TTC549 (cell line): ENCODE results near the gene SPG11.
"Not testable (repeated sequence)": the region's sequence is repeated elsewhere in the genome, so short reads cannot be mapped to it uniquely, and the experiment has no call there.

Experiments
- FAIRE-seq: peaks from 2 replicates; lab custom pipeline; 2012; peaks lifted over from hg19 to GRCh38; lab: Jason Lieb, UNC

SPG11 gene

GRCh38 chr15:44673639-44674038 lies 10.2 kb upstream of the SPG11 start:
- FAIRE-seq, result no peak

GRCh38 chr15:44670087-44670950 lies 6.9 kb upstream of the SPG11 start:
- FAIRE-seq, result no peak

- no peak for FAIRE-seq
Measured at GRCh38 chr15:44668921-44669320, 5.5 kb upstream of the SPG11 start.

- no peak for FAIRE-seq
Measured at GRCh38 chr15:44667039-44667360, 3.5 kb upstream of the SPG11 start.

- no peak for FAIRE-seq
Measured at GRCh38 chr15:44666210-44667038, 3.0 kb upstream of the SPG11 start.

- no peak for FAIRE-seq
Measured at GRCh38 chr15:44662478-44663409, 718 bp downstream of the SPG11 start.

- FAIRE-seq, result no peak
Measured at GRCh38 chr15:44661576-44661975, 1.9 kb downstream of the SPG11 start.

- FAIRE-seq, result no peak
Measured at GRCh38 chr15:44659056-44659455, 4.4 kb downstream of the SPG11 start.

- no peak for FAIRE-seq
Measured at GRCh38 chr15:44657378-44657777, 6.1 kb downstream of the SPG11 start.

GRCh38 chr15:44656913-44657312 lies 6.5 kb downstream of the SPG11 start:
- FAIRE-seq, result no peak

- no peak for FAIRE-seq
Measured at GRCh38 chr15:44656298-44656697, 7.2 kb downstream of the SPG11 start.

GRCh38 chr15:44654858-44655257 lies 8.6 kb downstream of the SPG11 start:
- FAIRE-seq, result no peak

- no peak for FAIRE-seq
Measured at GRCh38 chr15:44647637-44648036, 15.8 kb downstream of the SPG11 start.

- FAIRE-seq, result no peak
Measured at GRCh38 chr15:44647036-44647435, 16.4 kb downstream of the SPG11 start.

- no peak for FAIRE-seq
Measured at GRCh38 chr15:44646460-44646859, 17.0 kb downstream of the SPG11 start.

GRCh38 chr15:44641651-44642050 lies 21.8 kb downstream of the SPG11 start:
- FAIRE-seq, result no peak

GRCh38 chr15:44636976-44637375 lies 26.5 kb downstream of the SPG11 start:
- FAIRE-seq, result peak; percentile 5

- no peak for FAIRE-seq
Measured at GRCh38 chr15:44633603-44634002, 29.9 kb downstream of the SPG11 start.

GRCh38 chr15:44625286-44625685 lies 38.2 kb downstream of the SPG11 start:
- FAIRE-seq, result not testable (repeated sequence)

- FAIRE-seq, result no peak
Measured at GRCh38 chr15:44623178-44623577, 40.3 kb downstream of the SPG11 start.

- FAIRE-seq, result no peak
Measured at GRCh38 chr15:44620081-44620480, 43.4 kb downstream of the SPG11 start.

GRCh38 chr15:44616974-44617373 lies 46.5 kb downstream of the SPG11 start:
- no peak for FAIRE-seq
